Neural cell (in vitro differentiated cells): Measurements from ENCODE around the gene FRZB.

Source experiments
- CTCF ChIP-seq: fragments of 450-650 bp; IDR thresholded peaks from 2 replicates; pipeline ENCODE4 v1.5.1; 2014; ENCODE audit warnings: antibody characterized with exemption, mild to moderate bottlenecking, moderate library complexity; ENCODE audit not compliant: poor library complexity, severe bottlenecking
- EP300 ChIP-seq: fragments of 450-650 bp; conservative IDR thresholded peaks from 2 replicates; pipeline ENCODE4 v1.6.1; 2014; ENCODE audit warnings: antibody characterized with exemption, mild to moderate bottlenecking, moderate library complexity; ENCODE audit not compliant: poor library complexity, severe bottlenecking
- EZH2 ChIP-seq: fragments of 200-600, 300-800 bp; shearing (Covaris generic), sonication (generic); IDR thresholded peaks from 2 replicates; pipeline ENCODE4 v1.6.1; 2014; ENCODE audit warnings: antibody characterized with exemption, low read length, borderline replicate concordance, mild to moderate bottlenecking; ENCODE audit not compliant: insufficient read depth, poor library complexity, severe bottlenecking
- POLR2AphosphoS5 ChIP-seq: IDR thresholded peaks from 2 replicates; pipeline ENCODE4 v1.6.1; 2012
- RAD21 ChIP-seq: fragments of 450-650 bp; conservative IDR thresholded peaks from 2 replicates; pipeline ENCODE4 v1.6.1; 2014; ENCODE audit warnings: antibody characterized with exemption, mild to moderate bottlenecking, moderate library complexity
- REST ChIP-seq: IDR thresholded peaks from 2 replicates; pipeline ENCODE4 v1.6.1; 2012; ENCODE audit warnings: borderline replicate concordance
- TAF1 ChIP-seq: IDR thresholded peaks from 2 replicates; pipeline ENCODE4 v1.6.1; 2012; ENCODE audit warnings: low read depth

GRCh38 chr2:182804128-182804527, 62.3 kb downstream of the FRZB start:
- TF ChIP-seq CTCF = no peak
- no peak for TF ChIP-seq RAD21
- TF ChIP-seq REST = no peak
- no peak for TF ChIP-seq EZH2
- no peak for TF ChIP-seq TAF1
- TF ChIP-seq EP300 = no peak
- TF ChIP-seq POLR2AphosphoS5 = no peak
